Measurements from ENCODE around the gene LCE1A.

The LCE1A gene

DNA sequence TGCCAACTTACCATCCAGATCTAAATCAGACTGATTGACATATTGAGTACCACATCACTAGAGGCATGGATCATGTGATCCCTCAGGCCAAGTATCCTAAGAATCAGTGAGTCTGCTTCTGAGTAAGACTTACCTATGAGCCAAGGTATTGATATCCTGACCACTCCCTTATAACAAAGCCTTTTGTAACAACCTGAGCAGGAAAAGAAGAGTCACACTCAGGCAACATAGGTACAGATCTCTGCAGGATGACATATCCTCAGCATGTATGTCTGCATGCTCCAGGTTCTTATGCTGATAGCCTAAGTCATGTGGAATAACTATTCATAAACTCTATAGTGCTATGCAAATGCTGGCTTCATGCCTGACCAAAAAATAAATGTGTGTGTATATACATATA lies 2.3 kb upstream of the LCE1A start:
- Histone ChIP-seq H3K4me3 (ENCODE audit: low read depth, low read length) (no peak overlapping the region), H3K4me1 (ENCODE audit: control insufficient read depth, insufficient read depth, low read length) (no peaks in the 10 kb centered on the region), H3K9me3 (ENCODE audit: control insufficient read depth, insufficient read depth, low read depth, low read length) (no peaks in the 10 kb centered on the region), H3K36me3 (ENCODE audit: control insufficient read depth in 2 of 2, insufficient read depth in 1 of 2, low read length in 2 of 2) (no peaks in the 10 kb centered on the region), H3K27ac (ENCODE audit: extremely low read depth, low read depth, low read length) (no peak overlapping the region)
- no peak for TF ChIP-seq ZSCAN16 (tag by site-specific recombination; IDR thresholded peaks at IDR 0.05)
- TF ChIP-seq ZNF391 (tag by site-specific recombination; IDR thresholded peaks at IDR 0.05; ENCODE audit: borderline replicate concordance, low read depth): no peak
- TF ChIP-seq HOXC10 (CRISPR knock-in tag; IDR thresholded peaks at IDR 0.05): no peak
- TF ChIP-seq, protein P1, sequence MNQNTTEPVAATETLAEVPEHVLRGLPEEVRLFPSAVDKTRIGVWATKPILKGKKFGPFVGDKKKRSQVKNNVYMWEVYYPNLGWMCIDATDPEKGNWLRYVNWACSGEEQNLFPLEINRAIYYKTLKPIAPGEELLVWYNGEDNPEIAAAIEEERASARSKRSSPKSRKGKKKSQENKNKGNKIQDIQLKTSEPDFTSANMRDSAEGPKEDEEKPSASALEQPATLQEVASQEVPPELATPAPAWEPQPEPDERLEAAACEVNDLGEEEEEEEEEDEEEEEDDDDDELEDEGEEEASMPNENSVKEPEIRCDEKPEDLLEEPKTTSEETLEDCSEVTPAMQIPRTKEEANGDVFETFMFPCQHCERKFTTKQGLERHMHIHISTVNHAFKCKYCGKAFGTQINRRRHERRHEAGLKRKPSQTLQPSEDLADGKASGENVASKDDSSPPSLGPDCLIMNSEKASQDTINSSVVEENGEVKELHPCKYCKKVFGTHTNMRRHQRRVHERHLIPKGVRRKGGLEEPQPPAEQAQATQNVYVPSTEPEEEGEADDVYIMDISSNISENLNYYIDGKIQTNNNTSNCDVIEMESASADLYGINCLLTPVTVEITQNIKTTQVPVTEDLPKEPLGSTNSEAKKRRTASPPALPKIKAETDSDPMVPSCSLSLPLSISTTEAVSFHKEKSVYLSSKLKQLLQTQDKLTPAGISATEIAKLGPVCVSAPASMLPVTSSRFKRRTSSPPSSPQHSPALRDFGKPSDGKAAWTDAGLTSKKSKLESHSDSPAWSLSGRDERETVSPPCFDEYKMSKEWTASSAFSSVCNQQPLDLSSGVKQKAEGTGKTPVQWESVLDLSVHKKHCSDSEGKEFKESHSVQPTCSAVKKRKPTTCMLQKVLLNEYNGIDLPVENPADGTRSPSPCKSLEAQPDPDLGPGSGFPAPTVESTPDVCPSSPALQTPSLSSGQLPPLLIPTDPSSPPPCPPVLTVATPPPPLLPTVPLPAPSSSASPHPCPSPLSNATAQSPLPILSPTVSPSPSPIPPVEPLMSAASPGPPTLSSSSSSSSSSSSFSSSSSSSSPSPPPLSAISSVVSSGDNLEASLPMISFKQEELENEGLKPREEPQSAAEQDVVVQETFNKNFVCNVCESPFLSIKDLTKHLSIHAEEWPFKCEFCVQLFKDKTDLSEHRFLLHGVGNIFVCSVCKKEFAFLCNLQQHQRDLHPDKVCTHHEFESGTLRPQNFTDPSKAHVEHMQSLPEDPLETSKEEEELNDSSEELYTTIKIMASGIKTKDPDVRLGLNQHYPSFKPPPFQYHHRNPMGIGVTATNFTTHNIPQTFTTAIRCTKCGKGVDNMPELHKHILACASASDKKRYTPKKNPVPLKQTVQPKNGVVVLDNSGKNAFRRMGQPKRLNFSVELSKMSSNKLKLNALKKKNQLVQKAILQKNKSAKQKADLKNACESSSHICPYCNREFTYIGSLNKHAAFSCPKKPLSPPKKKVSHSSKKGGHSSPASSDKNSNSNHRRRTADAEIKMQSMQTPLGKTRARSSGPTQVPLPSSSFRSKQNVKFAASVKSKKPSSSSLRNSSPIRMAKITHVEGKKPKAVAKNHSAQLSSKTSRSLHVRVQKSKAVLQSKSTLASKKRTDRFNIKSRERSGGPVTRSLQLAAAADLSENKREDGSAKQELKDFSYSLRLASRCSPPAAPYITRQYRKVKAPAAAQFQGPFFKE (tag by site-specific recombination; IDR thresholded peaks at IDR 0.05; ENCODE audit: borderline replicate concordance): no peak
- no peak for TF ChIP-seq ZIC2 (tag by site-specific recombination; IDR thresholded peaks at IDR 0.05)
- TF ChIP-seq ZNF548 (tag by site-specific recombination; IDR thresholded peaks at IDR 0.05): no peak
- TF ChIP-seq ZNF664 (tag by site-specific recombination; IDR thresholded peaks at IDR 0.05): no peak
- no peak for TF ChIP-seq ZFP37 (tag by site-specific recombination; IDR thresholded peaks at IDR 0.05)
- no peak for TF ChIP-seq ZNF530 (tag by site-specific recombination; IDR thresholded peaks at IDR 0.05; ENCODE audit: low read depth)
- no peak for TF ChIP-seq ZNF521 (tag by site-specific recombination; IDR thresholded peaks at IDR 0.05)
- CTCF ChIA-PET: no interaction called here
- POLR2A ChIA-PET: no interaction called here

DNA sequence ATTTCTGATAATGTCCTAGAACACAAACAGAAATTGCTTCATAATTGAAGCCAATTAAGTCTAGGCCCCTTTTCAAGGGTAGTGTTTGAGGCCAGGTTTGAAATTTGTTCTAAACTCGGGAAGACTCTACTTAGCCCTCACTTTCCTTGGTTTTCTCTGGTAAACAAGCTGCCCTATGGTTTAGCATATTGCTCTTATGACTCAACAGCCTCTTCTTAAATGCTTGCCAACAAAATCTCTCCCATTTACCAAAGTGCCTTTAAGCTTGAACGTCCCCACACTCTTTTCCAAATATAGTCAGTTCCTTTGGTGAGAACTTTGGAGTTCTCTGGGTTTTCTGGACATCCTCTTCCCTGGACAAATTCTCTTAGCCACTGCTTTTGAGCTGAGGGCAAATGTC lies 9.6 kb downstream of the LCE1A start:
- H3K27ac ChIP-seq (ENCODE audit: extremely low read depth, low read depth, low read length): no peak overlapping the region
- no peaks in the 10 kb centered on the region for H3K36me3 ChIP-seq (ENCODE audit: control insufficient read depth in 2 of 2, insufficient read depth in 1 of 2, low read length in 2 of 2)
- ChIA-PET POLR2A (no interaction called here), CTCF (interaction anchor here (0.6 kb wide), 1 partner anchor 33 kb away, joined by 3 read pairs; no protein-coding TSS in a partner anchor)
- no peaks in the 10 kb centered on the region for H3K9me3 ChIP-seq (ENCODE audit: control insufficient read depth, insufficient read depth, low read depth, low read length)
- H3K4me3 ChIP-seq (ENCODE audit: low read depth, low read length): no peak overlapping the region
- H3K4me1 ChIP-seq (ENCODE audit: control insufficient read depth, insufficient read depth, low read length): no peaks in the 10 kb centered on the region
- no peak for TF ChIP-seq MEIS1 (CRISPR knock-in tag; IDR thresholded peaks at IDR 0.05; ENCODE audit: borderline replicate concordance)

DNA sequence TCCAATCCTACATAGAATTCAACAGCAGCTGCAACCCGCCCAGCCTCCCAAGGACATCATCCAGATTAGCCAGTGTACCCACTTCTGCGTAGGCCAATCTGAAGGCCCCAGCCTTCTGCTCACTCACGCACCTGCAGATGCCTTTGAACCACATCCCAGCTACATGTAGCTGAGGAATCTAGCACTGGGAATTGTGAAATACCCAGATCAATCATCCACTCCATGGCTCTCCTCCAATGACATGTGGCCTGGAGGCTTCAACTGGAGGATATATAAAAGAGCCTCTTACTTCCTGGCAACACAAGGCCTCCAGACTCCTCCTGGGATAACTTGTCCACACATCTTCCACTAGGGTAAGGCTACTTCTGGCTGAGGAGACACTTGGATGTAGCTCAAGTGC lies 15.3 kb downstream of the LCE1A start, which contains the start of gene LCE6A:
TSS of gene LCE6A (plus strand) at position 301 of the 400 bp plus-strand sequence. CDS start 665 bp downstream, outside the sequence.
- CTCF ChIA-PET: no interaction called here

More for the DNA sequence above, 15.3 kb downstream of the LCE1A start, which contains the start of gene LCE6A:
- no peak for TF ChIP-seq ZFP41 (tag by site-specific recombination; IDR thresholded peaks at IDR 0.05; ENCODE audit: borderline replicate concordance)
- TF ChIP-seq, protein P2, sequence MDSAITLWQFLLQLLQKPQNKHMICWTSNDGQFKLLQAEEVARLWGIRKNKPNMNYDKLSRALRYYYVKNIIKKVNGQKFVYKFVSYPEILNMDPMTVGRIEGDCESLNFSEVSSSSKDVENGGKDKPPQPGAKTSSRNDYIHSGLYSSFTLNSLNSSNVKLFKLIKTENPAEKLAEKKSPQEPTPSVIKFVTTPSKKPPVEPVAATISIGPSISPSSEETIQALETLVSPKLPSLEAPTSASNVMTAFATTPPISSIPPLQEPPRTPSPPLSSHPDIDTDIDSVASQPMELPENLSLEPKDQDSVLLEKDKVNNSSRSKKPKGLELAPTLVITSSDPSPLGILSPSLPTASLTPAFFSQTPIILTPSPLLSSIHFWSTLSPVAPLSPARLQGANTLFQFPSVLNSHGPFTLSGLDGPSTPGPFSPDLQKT (IDR thresholded peaks at IDR 0.05; ENCODE audit: borderline replicate concordance, low read depth, low read length): no peak
- Histone ChIP-seq H3K36me3 (ENCODE audit: control insufficient read depth in 2 of 2, insufficient read depth in 1 of 2, low read length in 2 of 2) (no peaks in the 10 kb centered on the region), H3K27ac (ENCODE audit: extremely low read depth, low read depth, low read length) (no peak within 1 kb of the TSS), H3K9me3 (ENCODE audit: control insufficient read depth, insufficient read depth, low read depth, low read length) (no peaks in the 10 kb centered on the region), H3K4me1 (ENCODE audit: control insufficient read depth, insufficient read depth, low read length) (no peaks in the 10 kb centered on the region), H3K4me3 (ENCODE audit: low read depth, low read length) (no peak within 1 kb of the TSS)
- POLR2A ChIA-PET: no interaction called here
